ENCODE measurements around the gene OR1I1.

The OR1I1 gene

DNA sequence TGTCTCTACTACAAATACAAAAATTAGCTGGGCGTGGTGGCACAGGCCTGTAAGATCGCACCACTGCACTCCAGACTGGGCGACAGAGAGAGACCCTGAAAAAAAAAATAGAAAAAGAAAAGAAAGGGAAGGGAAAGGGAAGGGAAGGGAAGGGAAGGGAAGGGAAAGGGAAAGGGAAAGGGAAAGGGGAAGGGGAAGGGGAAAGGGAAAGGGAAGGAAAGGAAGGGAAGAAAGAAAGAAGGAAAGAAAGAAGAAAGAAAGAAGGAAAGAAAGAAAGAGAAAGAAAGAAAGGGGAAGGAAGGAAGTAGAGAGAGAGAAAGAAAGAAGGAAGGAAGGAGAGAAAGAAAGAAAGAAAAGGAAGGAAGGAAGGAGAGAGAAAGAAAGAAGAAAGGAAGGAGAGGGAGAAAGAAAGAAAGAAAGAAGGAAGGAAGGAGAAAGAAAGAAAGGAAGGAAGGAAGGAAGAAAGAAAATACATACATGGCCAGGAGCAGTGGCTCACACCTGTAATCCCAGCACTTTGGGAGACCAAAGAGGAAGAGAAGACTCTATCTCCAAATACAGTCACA is 17.1 kb downstream of the OR1I1 start:
- no peak for DNase-seq

DNA sequence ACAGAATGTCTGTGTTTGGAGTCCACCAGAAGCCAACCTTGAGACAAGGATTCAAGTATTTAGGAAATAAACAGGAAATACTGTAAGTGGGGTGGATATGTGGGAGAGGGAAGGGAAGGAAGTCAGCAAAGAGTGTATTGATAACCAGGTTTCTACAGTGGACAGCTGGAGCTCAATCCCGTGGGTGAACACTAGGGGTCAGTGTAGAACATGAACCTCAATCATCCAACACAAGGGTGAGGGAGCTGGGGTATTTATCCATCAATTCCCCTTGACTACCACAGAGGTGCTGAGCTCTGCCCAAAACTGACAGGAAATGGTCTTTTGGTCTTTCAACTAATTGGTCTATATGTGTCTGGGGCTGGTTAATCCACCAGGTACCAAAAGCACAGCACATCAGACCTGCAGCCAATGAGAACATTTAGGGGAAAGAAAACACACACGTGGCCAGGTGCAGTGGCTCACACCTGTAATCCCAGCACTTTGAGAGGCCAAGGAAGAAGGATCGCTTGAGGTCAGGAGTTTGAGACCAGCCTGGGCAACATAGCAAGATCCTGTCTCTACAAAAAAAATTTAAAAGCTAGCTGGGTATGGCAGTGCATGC is 19.6 kb downstream of the OR1I1 start:
- DNase-seq: no peak

DNA sequence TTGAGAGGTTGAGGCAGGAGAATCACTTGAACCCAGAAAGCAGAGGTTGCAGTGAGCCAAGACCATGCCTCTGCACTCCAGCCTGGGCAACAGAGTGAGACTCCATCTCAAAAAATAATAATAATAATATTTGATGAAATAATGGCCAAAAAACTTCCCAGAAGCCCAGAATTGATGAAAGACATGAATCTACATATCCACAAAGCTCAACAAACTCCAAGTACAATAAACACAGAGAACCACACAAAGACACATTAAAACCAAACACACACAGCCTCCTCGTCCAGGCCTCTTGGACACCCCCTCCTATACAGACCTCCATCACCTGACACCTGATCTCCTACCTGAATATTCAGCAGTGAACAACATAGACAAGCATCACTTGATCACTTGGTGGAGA is 22.0 kb downstream of the OR1I1 start:
- DNase-seq: no peak

DNA sequence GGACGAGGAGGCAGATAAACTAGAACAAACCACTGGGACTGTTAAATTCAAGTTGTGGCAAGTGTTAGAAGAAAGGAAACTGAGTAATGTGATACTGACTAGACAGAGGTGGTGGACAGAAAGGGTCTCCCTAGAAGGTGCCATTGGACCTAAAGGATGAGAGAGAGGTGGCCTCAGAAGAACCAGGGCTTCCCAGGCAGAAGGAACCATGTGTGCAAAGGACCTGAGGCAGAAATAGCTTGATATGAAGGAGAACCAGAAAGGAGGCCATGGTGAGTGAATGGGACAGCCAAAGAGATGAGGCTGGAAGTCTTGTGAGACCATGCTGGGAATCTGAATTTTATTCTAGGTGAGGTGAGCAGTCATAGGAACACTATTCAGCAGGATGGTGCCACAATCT is 22.4 kb downstream of the OR1I1 start:
- no peak for DNase-seq

DNA sequence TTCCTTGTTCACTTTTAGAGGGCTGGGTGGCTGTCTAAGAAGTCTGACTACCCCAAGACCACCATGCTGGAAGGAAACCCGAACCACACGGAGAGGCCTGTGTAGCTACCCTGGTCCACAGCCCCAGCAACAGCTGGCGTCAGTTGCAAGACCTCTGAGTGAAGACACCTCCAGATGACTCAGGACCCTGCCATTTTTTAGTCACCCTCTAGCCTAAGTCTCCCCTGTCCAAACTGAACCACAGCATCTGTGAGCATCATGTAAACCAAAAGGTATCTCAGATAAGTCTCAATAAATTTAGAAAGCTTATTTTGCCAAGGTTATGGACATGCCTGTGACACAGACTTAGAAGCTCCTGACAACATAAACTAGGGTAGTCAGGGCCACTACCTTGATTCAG is 23.0 kb downstream of the OR1I1 start:
- DNase-seq: no peak

DNA sequence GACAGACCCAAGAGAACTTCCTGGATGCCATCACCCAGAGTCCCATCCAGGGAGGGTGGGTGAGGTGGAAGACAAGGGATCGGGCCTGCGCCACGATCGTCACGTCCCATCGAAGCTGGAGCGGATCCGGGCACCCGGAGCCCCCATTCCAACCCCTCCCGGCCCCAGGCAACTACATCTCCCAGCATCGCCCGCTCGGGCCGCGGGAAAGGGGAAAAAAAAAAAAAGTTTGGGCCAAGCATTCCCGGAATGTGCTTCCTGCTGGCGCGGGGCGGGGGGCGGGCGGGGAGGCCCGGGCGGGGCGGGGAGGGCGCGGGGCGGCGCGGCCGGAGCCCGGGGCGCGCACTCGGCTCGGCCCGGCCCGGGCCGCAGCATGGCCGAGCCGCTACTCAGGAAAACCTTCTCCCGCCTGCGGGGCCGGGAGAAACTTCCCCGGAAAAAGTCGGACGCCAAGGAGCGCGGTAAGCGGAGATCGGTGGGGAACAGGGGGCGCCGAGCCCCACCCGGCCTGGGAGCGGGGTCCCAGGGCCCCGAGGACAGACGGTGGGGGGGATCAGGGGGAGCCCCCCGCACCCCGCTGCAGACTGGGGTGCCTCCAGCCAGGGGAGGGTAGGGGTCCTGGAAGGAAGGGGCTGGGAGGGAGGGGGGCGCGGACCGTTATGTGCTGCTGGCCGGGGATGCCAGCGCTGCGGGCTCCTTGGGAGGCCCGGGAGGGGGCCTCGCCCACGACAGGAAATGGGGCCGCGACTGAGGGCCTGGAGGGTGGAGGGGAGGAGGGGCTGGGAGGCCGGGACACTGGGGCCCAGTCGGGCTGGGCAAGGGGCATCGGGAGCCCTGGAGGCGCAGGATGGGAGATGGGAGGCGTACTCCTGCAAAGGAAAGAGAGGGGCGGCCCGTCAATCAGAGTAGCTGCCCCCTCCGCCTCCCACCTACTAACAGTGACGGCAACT is 25.3 kb downstream of the OR1I1 start, which contains the start of gene SYDE1:
TSS of gene SYDE1 (plus strand) at position 341 of the 950 bp plus-strand sequence. CDS start at position 374, 33 bp downstream.
- DNase-seq: no peak

DNA sequence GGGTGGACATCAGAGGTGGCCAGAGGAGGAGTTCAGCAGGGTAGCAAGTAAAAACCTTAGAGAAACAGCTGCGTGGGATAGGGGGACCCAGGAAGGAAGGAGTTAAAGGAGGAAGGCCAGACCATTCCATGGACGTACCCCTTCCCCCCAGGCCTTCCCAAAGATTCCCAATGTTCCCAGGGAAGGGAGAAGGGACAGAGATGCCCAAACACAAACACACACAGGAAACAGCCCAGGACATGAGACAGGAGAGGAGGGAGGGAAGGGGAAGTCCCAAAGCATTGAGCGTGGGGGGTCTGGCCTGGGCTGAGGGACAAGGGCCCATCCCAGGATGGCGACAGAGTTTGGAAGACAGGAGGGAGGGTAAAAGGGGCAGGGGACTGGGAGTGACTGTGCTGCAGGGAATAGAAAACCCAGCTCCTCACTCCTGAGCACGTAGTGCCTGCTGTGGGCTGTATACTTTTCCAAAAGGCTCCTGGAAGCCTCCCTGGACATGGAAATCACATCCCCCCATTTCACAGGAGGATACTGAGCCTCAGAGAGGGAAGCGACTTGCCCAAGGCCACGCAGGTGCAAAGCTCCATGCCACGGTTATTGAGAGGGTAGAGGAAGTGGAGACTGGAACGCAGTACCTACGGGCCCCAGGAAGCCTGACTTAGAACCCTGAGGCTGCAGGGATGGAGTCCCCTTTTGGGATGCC is 26.3 kb downstream of the OR1I1 start:
- DNase-seq: no peak

DNA sequence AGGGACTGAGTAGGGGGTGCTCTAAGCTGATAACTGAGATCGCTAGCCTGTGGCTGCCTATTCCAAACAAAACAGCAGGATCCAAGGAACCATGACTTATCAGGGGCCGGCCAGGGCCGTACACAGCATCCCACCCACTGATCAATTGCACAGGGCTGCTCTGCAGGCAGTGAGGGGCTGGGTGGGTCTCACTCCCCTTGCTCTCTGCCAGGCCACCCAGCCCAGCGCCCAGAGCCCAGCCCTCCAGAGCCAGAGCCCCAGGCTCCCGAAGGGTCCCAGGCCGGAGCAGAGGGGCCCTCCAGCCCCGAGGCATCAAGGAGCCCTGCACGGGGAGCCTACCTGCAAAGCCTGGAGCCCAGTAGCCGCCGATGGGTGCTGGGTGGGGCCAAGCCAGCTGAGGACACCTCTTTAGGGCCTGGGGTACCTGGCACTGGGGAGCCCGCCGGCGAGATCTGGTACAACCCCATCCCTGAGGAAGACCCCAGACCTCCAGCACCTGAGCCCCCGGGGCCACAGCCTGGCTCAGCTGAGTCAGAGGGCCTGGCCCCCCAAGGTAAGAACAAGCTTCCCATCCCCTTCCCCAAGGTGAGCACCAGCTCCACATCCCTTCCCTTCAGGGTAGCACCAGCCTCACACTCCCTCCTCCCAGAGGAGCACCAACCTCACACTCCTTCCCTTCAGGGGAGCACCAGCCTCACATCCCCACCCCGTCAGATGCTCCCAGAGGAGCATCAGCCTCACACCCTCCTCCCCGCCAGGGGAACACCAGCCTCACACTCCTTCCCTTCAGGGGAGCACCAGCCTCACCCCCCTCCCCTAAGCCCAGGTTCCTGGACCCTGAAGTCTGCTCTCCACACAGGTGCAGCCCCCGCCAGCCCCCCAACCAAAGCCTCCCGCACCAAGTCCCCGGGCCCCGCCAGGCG is 27.1 kb downstream of the OR1I1 start:
- DNase-seq: no peak

DNA sequence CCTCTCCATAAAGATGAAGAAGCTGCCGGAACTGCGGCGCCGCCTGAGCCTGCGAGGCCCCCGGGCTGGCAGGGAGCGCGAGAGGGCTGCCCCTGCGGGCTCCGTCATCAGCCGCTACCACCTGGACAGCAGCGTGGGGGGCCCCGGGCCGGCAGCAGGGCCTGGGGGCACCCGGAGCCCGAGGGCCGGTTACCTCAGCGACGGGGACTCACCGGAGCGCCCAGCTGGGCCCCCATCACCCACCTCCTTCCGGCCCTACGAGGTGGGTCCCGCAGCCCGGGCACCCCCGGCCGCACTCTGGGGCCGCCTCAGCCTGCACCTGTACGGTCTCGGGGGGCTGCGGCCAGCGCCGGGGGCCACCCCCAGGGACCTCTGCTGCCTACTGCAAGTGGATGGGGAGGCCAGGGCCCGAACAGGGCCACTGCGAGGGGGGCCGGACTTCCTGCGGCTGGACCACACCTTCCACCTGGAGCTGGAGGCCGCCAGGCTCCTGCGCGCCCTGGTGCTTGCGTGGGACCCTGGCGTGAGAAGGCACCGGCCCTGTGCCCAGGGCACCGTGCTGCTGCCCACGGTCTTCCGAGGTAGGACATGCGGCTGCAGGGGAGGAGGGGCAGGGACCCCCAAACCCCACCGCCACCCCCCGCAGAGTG is 27.9 kb downstream of the OR1I1 start:
- DNase-seq: no peak

DNA sequence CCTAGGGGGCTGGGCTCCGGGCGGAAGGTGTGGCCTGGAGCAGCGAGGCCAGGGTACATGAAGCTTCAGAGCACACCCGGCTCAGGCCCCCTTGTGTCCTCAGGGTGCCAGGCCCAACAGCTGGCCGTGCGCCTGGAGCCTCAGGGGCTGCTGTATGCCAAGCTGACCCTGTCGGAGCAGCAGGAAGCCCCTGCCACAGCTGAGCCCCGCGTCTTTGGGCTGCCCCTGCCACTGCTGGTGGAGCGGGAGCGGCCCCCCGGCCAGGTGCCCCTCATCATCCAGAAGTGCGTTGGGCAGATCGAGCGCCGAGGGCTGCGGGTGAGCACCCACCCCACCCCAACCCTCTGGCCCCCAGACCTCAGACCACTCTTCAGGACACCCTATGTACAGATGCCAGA is 28.4 kb downstream of the OR1I1 start:
- no peak for DNase-seq

DNA sequence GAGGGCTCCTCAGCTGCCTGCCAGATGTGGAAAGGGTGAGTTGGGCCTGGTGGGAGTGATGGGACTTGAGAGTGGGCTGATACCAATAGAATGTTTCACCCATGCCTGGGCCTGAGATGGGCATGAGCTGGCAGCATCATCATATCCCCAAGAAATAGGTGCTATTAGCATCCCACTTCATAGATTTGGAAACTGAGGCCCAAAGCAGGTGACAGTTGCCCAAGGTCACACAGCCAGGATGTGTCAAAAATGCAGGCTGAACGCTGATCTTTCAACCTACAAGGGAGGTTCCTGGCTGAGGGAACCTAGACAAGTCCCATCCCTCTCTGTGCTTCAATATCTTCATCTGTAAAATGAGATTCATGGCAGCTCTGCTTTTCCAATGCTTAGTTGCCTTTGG is 29.7 kb downstream of the OR1I1 start:
- no peak for DNase-seq

DNA sequence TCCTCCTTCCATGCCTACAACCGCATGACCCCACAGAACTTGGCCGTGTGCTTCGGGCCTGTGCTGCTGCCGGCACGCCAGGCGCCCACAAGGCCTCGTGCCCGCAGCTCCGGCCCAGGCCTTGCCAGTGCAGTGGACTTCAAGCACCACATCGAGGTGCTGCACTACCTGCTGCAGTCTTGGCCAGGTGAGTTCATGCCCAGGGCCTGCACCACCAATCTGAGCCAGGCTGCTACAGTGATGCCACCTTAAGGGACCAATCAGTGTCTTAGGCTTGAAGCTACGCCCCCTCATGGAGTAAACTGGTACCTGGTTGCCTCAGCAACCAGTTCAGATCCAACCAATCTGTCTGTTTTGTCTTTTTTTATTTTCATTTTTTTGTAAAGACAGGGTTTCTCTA is 30.4 kb downstream of the OR1I1 start:
- DNase-seq: no peak

DNA sequence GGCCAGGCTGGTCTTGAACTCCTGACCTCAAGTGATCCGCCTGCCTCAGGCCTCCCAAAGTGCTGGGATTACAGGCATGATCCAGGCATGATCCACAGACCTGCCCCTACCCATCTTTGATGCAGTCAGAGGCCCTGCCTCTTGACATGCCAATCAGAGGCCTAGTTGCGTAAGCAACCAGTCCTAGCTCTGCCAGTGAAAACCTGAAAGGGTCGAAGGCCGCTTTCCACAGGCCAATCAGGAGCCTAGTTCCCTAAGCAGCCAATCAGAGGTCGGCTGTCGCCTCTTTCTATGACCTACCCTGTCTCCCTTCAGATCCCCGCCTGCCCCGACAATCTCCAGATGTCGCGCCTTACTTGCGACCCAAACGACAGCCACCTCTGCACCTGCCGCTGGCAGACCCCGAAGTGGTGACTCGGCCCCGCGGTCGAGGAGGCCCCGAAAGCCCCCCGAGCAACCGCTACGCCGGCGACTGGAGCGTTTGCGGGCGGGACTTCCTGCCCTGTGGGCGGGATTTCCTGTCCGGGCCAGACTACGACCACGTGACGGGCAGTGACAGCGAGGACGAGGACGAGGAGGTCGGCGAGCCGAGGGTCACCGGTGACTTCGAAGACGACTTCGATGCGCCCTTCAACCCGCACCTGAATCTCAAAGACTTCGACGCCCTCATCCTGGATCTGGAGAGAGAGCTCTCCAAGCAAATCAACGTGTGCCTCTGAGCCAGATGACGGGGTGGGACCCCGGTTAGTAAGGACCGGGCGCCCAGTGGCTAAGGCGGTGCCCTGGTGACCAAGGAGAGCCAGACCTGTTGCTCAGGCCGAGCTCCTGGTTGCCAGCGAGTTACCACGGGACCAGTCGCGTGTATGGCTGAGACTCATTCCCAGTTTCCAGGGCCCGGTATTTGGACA is 31.5 kb downstream of the OR1I1 start:
- DNase-seq: no peak

DNA sequence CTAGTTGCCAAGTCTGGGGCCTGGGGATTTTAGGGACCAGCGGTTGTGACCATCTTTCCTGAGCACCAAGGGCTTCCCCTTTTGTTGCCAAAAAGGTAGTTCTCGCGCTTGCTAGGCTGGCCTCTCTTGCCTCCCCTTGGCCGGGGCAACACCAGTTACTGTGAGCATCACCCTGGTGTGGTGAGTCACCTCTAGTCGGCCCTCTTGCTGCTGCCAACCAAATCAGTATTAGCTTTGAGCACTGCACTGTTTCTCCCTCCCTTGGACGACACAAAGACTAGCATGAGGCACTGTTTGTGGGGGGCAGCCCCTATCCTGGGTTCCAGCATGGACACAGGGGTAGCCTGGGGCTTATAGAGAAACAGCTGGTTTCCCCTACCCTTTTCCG is 32.1 kb downstream of the OR1I1 start:
- DNase-seq: no peak

DNA sequence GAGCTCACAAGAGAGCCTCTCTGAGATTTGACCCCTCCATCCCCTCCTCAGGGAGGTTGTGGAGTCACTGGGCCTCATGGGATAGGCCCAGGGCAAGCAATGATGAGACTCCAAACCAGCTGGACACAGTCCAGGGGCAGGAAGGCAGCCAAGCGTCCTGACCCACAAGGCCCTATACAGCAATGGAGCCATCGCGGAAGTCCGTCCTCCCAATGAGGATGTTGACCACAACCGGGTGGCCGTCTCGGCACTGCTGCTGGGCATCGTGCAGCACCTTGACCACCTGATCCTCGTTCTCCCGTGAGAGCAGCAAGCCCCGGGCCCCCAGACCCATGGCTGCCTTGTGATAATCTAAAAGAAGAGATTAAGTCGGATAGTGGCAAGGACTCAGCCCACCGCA is 33.1 kb downstream of the OR1I1 start:
- DNase-seq: no peak

DNA sequence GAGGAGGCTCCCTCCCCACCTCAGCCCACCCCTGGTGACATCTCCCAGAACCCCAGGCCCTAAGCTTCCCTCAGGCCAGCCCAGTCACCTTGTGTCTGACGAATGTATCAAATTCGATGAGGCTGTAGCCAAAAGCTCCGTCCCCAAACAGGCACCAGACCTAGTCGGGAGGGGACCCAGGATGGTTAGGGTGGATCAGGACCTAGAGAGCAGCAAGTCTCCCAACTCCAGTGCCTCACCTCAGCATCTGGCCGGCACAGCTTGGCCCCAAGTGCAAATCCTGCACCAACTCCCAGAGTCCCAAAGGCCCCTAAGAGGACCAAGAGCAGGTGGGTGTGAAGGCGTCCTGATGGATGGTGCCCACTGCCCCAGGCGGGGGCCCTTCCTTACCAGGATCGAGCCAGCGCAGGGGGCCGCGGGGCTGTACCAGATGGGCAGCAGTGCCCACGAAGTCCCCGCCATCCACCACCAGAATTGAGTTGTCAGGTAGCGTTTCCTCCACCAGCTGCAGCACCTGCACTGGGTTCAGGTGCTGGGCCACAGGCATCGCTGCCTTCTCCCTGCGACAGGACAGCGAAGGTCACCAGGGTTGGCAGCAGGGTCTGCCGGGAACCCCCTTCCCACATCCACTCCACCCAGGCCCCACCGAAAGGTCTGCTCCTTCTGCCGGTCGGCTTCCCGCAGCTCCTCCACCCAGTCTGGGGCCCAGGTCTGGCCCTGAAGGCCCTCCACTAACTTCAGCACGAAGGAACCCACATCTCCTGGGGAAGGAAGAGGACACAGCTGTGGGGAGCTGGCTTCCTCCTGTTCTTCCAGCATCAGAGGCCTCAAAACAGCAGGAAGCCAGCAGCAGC is 34.0 kb downstream of the OR1I1 start:
- DNase-seq: no peak

DNA sequence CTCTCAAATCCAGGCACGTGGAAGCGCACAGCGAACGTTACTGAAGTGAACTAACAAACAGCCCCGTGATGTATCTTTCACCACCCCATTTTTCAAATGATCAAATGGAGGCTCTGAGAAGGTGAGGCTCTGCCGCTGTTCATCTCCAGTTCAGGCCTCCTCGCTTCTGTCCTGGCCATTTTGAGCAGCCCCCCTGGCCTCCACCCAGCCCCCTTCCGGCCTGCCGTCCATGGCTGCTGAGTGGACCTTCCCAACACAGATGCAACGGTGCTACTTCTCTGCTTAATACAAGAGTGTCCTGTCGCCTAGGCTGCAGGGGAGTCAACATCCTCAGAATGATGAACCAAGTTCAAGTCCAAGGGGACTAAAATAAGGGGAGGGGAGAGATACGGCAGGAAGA is 34.8 kb downstream of the OR1I1 start:
- no peak for DNase-seq

DNA sequence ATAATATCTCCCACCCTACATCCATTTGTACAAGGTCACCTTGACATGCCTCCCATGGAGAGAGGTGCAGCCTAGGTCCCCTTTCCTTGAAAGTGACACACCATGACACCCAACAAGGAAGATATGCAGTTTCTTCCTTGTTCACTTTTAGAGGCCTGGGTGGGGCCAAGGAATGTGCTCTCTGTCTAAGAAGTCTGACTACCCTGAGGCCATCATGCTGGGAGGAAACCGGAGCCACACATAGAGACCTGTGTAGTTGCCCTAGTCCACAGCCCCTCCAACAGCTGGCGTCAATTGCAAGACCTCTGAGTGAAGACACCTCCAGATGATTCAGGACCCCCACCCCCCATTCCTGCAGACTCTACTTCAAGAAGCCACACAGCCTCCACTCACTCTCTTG is 36.2 kb downstream of the OR1I1 start:
- DNase-seq: no peak

DNA sequence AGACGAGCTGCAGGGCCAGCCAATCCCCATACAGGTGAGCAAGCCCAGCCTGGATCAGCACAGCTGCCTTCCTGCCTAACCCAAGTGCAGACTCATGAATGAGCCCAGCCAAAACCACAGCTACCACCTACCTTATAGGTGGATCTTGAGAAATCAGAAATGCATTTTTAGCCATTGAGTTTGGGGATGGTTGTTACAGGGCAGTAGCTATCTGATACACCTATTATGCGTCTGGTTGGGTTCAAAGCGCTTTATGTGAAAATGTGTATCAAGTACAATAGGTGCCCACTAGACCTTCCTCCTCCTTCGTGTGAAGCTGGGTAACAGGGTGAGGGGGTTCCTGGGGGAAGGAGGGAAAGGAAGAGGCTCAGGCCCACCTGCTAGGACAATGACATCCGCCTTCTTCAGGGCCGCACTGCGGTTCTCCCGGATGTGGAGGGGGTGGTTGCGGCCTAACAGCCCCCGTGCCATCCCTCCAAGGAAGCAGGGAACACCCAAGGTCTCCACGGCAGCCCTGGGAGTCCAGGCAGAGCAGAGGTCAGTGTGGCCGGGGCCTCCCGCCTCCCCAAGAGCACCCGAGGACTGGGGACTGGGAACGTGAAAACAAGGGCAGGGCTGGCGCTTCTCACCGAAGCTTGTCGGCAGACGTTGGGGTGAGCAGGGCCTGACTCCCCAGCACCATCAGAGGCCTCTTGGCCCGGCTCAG is 36.9 kb downstream of the OR1I1 start:
- no peak for DNase-seq

Measured in NCI-H524 treated with DMSO at 0.1 percent for 48 hours (cell line).